KMS-11 (cell line): ENCODE measurements around the gene ARHGAP1.

Source experiments
- H2AFZ ChIP-seq: fragments of 200-600 bp; sonication (generic); 2 replicates; pipeline ENCODE4 v1.6.1; 2016; ENCODE audit warnings: antibody characterized with exemption, mixed run types, low read depth
- H3K27ac ChIP-seq: fragments of 200-600 bp; sonication (generic); 2 replicates; pipeline ENCODE4 v1.6.1; 2016; ENCODE audit warnings: mild to moderate bottlenecking, mixed run types
- H3K27me3 ChIP-seq: fragments of 200-600 bp; sonication (generic); 2 replicates; pipeline ENCODE4 v1.6.1; 2017; ENCODE audit warnings: mild to moderate bottlenecking, low read depth, mixed run types, moderate library complexity; ENCODE audit not compliant: insufficient read depth
- H3K36me3 ChIP-seq: fragments of 200-600 bp; sonication (generic); 2 replicates; pipeline ENCODE4 v1.6.1; 2017; ENCODE audit warnings: mild to moderate bottlenecking, mixed run types; ENCODE audit not compliant: insufficient read depth
- H3K4me1 ChIP-seq: fragments of 200-600 bp; sonication (generic); 2 replicates; pipeline ENCODE4 v1.6.1; 2016; ENCODE audit warnings: mild to moderate bottlenecking, low read depth, mixed run types; ENCODE audit not compliant: poor library complexity, severe bottlenecking
- H3K4me2 ChIP-seq: fragments of 200-600 bp; sonication (generic); 2 replicates; pipeline ENCODE4 v1.7.0; 2016; ENCODE audit warnings: mild to moderate bottlenecking, mixed run types
- H3K4me3 ChIP-seq: fragments of 200-600 bp; sonication (generic); IDR thresholded peaks from 2 replicates; pipeline ENCODE4 v1.6.1; 2017; ENCODE audit warnings: low read depth, low read length, mixed read lengths; ENCODE audit not compliant: insufficient read depth
- H3K79me2 ChIP-seq: fragments of 200-600 bp; sonication (generic); 2 replicates; pipeline ENCODE4 v1.6.1; 2016; ENCODE audit warnings: low read depth, mixed run types; ENCODE audit not compliant: insufficient read depth
- H3K9ac ChIP-seq: fragments of 200-600 bp; sonication (generic); 2 replicates; pipeline ENCODE4 v1.6.1; 2016; ENCODE audit warnings: mild to moderate bottlenecking, mixed run types
- H4K20me1 ChIP-seq: fragments of 200-600 bp; sonication (generic); 2 replicates; pipeline ENCODE4 v1.6.1; 2016; ENCODE audit warnings: mild to moderate bottlenecking, mixed run types; ENCODE audit not compliant: insufficient read depth
- TF ChIP-seq, protein P1 (sequence below): fragments of 200-600 bp; sonication (generic); conservative IDR thresholded peaks from 2 replicates; pipeline ENCODE4 v1.6.1; 2017; ENCODE audit warnings: low read depth, mild to moderate bottlenecking, antibody characterized with exemption, low read length, moderate library complexity, mixed read lengths

ARHGAP1 gene

DNA sequence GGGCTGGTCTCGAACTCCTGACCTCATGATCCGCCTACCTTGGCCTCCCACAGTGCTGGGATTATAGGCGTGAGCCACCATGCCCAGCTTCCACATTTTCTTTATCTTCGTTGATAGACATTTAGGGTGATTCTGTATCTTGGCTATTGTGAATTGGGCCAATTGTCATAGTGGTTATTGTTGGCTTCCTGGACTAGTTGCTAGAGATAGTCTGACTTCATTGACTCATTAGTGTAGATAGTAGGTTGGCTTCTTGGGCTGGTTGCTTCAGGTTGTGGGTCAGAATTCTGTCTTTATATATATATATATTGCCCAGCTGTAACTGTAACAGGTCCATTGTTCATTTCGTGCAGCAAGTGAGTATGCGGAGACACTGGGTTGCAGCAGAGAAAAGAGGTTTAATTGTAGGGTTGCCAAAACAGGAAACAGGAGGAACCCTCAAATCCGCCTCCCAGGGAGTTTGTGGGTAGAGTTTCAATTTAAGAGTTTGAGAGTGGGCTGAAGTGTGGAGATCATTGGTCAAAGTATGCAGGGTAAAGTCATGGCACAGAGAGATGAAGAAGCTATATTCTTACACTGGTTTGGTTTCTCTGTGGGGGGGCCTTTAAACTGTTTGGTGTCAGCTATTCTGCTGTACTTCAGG lies 61.1 kb downstream of the ARHGAP1 start:
- no peak overlapping the region for H3K4me2 ChIP-seq
- no peak overlapping the region for H3K27ac ChIP-seq
- H3K4me3 ChIP-seq: no peak overlapping the region
- H3K4me1 ChIP-seq: peaks cover 8% of the 10 kb centered on the region
- H3K27me3 ChIP-seq: no peaks in the 10 kb centered on the region
- H3K9ac ChIP-seq: no peak overlapping the region
- no peaks in the 10 kb centered on the region for H4K20me1 ChIP-seq
- H3K79me2 ChIP-seq: no peaks in the 10 kb centered on the region
- H2AFZ ChIP-seq: no peak overlapping the region
- TF ChIP-seq, protein P1, sequence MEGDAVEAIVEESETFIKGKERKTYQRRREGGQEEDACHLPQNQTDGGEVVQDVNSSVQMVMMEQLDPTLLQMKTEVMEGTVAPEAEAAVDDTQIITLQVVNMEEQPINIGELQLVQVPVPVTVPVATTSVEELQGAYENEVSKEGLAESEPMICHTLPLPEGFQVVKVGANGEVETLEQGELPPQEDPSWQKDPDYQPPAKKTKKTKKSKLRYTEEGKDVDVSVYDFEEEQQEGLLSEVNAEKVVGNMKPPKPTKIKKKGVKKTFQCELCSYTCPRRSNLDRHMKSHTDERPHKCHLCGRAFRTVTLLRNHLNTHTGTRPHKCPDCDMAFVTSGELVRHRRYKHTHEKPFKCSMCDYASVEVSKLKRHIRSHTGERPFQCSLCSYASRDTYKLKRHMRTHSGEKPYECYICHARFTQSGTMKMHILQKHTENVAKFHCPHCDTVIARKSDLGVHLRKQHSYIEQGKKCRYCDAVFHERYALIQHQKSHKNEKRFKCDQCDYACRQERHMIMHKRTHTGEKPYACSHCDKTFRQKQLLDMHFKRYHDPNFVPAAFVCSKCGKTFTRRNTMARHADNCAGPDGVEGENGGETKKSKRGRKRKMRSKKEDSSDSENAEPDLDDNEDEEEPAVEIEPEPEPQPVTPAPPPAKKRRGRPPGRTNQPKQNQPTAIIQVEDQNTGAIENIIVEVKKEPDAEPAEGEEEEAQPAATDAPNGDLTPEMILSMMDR: no peak
- H3K36me3 ChIP-seq: no peaks in the 10 kb centered on the region

DNA sequence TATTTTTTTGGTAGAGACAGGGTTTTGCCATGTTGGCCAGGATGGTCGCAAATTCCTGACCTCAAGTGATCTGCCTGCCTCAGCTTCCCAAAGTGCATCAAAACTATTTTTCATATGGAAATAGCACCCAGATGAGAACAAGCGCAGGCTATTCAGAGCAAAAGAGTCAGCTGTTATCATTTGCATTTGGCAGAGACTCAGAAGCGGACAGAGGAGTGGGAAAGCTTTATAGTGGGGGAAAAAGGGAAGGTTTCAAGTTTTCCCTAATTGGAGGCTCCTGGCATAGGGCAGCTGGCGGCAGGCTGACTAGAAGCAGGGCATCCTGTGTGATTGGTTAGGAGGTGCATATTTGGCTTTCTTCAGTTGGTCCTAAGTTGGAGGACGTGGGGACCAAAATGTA lies 62.9 kb downstream of the ARHGAP1 start:
- Histone ChIP-seq H3K4me1 (peaks cover 8% of the 10 kb centered on the region), H3K9ac (no peak overlapping the region), H3K4me2 (no peak overlapping the region), H3K79me2 (no peaks in the 10 kb centered on the region), H3K27me3 (no peaks in the 10 kb centered on the region), H2AFZ (no peak overlapping the region), H3K4me3 (no peak overlapping the region), H4K20me1 (no peaks in the 10 kb centered on the region), H3K27ac (no peak overlapping the region), H3K36me3 (no peaks in the 10 kb centered on the region)
- TF ChIP-seq, protein P1: no peak

DNA sequence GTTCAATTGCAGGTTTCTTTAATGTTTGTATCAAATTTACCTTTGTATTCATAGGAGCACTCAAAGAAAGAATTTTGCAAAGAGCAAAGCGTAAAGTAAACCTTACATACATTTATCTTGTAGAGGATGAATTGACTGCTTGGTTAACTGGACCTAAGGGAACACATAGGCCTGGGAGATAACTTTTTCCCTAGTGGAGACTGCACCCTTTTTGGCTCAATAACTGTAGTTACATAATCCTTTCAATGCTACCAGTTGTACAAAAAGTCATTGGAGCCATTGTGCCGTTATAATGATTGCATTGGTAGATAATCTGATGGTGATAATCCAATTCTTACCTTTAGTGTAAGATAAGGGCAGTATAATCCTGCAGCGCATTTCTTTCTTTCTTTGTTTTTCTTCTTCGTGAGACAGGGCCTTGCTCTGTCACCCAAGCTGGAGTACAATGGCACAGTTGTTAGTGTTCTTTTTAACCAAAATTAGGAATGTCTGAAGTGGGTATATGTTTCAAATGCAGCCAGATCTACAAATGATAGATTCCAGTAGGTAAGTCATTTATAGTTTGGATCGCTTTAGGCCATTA lies 64.8 kb downstream of the ARHGAP1 start:
- H3K79me2 ChIP-seq: no peaks in the 10 kb centered on the region
- no peak overlapping the region for H3K4me2 ChIP-seq
- H4K20me1 ChIP-seq: no peaks in the 10 kb centered on the region
- H2AFZ ChIP-seq: no peak overlapping the region
- 0 out of 2 replicates have a peak, but pooled peaks cover 5% of the 10 kb centered on the region for H3K36me3 ChIP-seq
- no peak overlapping the region for H3K9ac ChIP-seq
- H3K4me3 ChIP-seq: no peak overlapping the region
- H3K27ac ChIP-seq: no peak overlapping the region
- H3K27me3 ChIP-seq: no peaks in the 10 kb centered on the region
- TF ChIP-seq, protein P1: no peak
- H3K4me1 ChIP-seq: peaks cover 8% of the 10 kb centered on the region

DNA sequence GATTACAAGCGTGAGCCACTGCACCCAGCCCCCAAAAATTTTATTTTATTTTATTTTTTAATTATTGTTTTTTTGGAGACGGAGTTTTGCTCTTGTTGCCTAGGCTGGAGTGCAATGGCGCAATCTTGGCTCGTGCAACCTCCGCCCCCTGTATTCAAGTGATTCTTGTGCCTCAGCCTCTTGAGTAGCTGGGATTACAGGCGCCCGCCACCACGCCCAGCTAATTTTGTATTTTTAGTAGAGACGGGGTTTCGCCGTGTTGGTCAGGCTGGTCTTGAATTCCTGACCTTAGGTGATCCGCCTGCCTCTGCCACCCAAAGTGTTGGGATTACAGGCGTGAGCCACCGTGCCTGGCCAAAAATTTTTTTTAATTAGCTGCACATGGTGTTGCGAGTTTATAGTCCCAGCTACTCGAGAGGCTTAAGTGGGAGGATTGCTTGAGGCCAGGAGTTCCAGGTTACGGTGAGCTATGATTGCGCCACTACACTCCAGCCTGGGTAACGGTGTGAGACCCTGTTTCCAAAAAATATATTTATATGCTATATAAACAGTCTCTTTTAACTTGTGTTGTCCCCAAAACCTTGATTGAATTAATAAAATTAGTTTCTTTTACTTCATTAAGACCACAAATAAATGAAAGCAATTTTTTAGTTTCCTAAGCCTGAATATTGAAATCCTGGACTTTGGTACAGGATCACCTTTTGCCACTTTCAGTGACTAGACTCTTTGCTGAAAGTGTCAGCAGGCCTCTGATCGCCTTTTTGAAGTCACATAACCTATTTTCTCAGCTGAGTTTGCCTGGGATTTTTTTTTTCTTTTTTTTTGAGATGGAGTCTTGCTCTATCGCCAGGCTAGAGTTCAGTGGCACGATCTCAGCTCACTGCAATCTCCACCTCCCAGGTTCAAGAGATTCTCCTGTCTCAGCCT lies 66.9 kb downstream of the ARHGAP1 start:
- Histone ChIP-seq H3K79me2 (no peaks in the 10 kb centered on the region), H3K4me2 (no peak overlapping the region), H3K4me3 (no peak overlapping the region), H3K4me1 (peaks cover 2% of the 10 kb centered on the region), H3K27me3 (no peaks in the 10 kb centered on the region), H3K9ac (no peak overlapping the region), H3K36me3 (0 out of 2 replicates have a peak, but pooled peaks cover 5% of the 10 kb centered on the region), H2AFZ (no peak overlapping the region), H4K20me1 (no peaks in the 10 kb centered on the region), H3K27ac (no peak overlapping the region)
- TF ChIP-seq, protein P1: no peak
